Skeletal muscle cell (primary cell): Measurements from ENCODE around the gene FAM25G.

Experiments
- DNase-seq: peaks from one replicate; pipeline ENCODE4 v3.0.0-alpha.2; 2010; ENCODE audit warnings: low read depth
- H3K4me3 ChIP-seq: 2 replicates; pipeline ENCODE4 v1.5.1; 2011; ENCODE audit warnings: low read depth, mild to moderate bottlenecking, control low read depth, low read length, moderate library complexity

FAM25G gene

GRCh38 chr10:47451273-47451997 is 40.1 kb downstream of the FAM25G start:
- no peak for DNase-seq
- no peak overlapping the region for H3K4me3 ChIP-seq

GRCh38 chr10:47450442-47450841 is 41.1 kb downstream of the FAM25G start:
- no peak overlapping the region for H3K4me3 ChIP-seq
- DNase-seq: no peak

- H3K4me3 ChIP-seq: no peak overlapping the region
- DNase-seq: no peak
Observed at GRCh38 chr10:47449979-47450378, 41.5 kb downstream of the FAM25G start.

GRCh38 chr10:47449102-47449978 is 42.2 kb downstream of the FAM25G start:
- DNase-seq: no peak
- H3K4me3 ChIP-seq: no peak overlapping the region

GRCh38 chr10:47447705-47448104 is 43.8 kb downstream of the FAM25G start:
- DNase-seq: no peak
- H3K4me3 ChIP-seq: no peak overlapping the region

GRCh38 chr10:47447209-47447608 is 44.3 kb downstream of the FAM25G start:
- DNase-seq: no peak
- H3K4me3 ChIP-seq: no peak overlapping the region

- DNase-seq: no peak
- H3K4me3 ChIP-seq: no peak overlapping the region
Observed at GRCh38 chr10:47445720-47446119, 45.8 kb downstream of the FAM25G start.

GRCh38 chr10:47444047-47444446 is 47.5 kb downstream of the FAM25G start:
- DNase-seq: no peak
- H3K4me3 ChIP-seq: no peak overlapping the region

GRCh38 chr10:47443145-47443544 is 48.4 kb downstream of the FAM25G start:
- H3K4me3 ChIP-seq: no peak overlapping the region
- no peak for DNase-seq

GRCh38 chr10:47442351-47442750 is 49.1 kb downstream of the FAM25G start:
- no peak for DNase-seq
- H3K4me3 ChIP-seq: no peak overlapping the region

GRCh38 chr10:47441938-47442337 is 49.6 kb downstream of the FAM25G start:
- H3K4me3 ChIP-seq: no peak overlapping the region
- DNase-seq: no peak

- H3K4me3 ChIP-seq: no peak overlapping the region
- DNase-seq: no peak
Observed at GRCh38 chr10:47440207-47440606, 51.3 kb downstream of the FAM25G start.

- H3K4me3 ChIP-seq: no peak overlapping the region
- DNase-seq: peak; percentile 20
Observed at GRCh38 chr10:47438857-47439474, 52.5 kb downstream of the FAM25G start.
